Measurements from ENCODE around the gene THAP11. TPM values are rescaled to one million over a fixed set of nuclear protein-coding genes. Genes with fewer than 3 reads are reported as not detected.

THAP11 gene
- total RNA-seq, 1 experiment from 2014 or later = 46.5 TPM

DNA sequence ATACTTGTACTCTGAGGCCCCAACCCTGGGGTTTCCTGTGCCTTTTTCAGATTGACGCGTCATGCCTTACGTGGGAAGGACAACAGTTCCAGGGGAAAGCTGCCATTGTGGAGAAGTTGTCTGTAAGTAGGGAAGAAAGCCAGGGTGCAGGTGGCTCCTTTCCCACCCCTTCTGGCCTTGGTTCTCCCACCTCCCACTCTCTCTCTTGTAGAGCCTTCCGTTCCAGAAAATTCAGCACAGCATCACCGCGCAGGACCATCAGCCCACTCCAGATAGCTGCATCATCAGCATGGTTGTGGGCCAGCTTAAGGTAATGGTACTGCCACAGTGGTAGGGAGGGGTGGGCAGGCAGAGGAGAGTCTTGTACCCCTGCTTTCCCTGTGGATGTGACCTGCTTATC lies 26.2 kb downstream of the THAP11 start (continued):
- TF ChIP-seq, protein P1, sequence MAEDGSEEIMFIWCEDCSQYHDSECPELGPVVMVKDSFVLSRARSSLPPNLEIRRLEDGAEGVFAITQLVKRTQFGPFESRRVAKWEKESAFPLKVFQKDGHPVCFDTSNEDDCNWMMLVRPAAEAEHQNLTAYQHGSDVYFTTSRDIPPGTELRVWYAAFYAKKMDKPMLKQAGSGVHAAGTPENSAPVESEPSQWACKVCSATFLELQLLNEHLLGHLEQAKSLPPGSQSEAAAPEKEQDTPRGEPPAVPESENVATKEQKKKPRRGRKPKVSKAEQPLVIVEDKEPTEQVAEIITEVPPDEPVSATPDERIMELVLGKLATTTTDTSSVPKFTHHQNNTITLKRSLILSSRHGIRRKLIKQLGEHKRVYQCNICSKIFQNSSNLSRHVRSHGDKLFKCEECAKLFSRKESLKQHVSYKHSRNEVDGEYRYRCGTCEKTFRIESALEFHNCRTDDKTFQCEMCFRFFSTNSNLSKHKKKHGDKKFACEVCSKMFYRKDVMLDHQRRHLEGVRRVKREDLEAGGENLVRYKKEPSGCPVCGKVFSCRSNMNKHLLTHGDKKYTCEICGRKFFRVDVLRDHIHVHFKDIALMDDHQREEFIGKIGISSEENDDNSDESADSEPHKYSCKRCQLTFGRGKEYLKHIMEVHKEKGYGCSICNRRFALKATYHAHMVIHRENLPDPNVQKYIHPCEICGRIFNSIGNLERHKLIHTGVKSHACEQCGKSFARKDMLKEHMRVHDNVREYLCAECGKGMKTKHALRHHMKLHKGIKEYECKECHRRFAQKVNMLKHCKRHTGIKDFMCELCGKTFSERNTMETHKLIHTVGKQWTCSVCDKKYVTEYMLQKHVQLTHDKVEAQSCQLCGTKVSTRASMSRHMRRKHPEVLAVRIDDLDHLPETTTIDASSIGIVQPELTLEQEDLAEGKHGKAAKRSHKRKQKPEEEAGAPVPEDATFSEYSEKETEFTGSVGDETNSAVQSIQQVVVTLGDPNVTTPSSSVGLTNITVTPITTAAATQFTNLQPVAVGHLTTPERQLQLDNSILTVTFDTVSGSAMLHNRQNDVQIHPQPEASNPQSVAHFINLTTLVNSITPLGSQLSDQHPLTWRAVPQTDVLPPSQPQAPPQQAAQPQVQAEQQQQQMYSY (CRISPR knock-in tag; IDR thresholded peaks at IDR 0.05) = no peak
- TF ChIP-seq ZNF219 (CRISPR knock-in tag; IDR thresholded peaks at IDR 0.05; ENCODE audit: borderline replicate concordance) (no peak), CBFB (CRISPR knock-in tag; IDR thresholded peaks at IDR 0.05; ENCODE audit: low read depth) (no peak), ZNF416 (CRISPR knock-in tag; IDR thresholded peaks at IDR 0.05) (no peak), FOXK1 (CRISPR knock-in tag; IDR thresholded peaks at IDR 0.05) (no peak)

DNA sequence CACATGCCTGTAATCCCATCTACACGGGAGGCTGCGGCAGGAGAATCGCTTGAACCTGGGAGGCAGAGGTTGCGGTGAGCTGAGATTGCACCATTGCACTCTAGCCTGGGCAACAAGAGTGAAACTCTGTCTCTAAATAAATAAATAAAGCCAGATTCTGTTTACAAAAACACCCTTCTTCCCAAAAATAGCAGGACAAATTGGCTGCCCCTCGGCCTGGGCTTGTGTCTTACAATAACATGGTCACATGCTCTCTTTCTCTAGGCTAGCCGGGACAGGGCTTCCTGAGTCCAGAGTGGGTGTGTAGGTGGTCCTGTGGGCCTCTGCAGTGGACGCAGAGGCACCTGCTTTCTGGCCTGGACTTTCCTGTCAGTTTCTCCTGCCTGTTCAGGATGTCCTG lies 27.5 kb downstream of the THAP11 start:
- Mint-ChIP-seq H3K36me3 (peaks cover 39% of the 10 kb centered on the region), H3K27me3 (ENCODE audit: low read depth) (no peaks in the 10 kb centered on the region), H3K4me3 (no peak overlapping the region), H3K9me3 (no peaks in the 10 kb centered on the region), H3K27ac (no peak overlapping the region; the same call in 1 of the 2 replicates), H3K4me1 (peaks cover 15% of the 10 kb centered on the region)
- DNase-seq (ENCODE audit: low spot score) (no peak), ATAC-seq (no peak)
- ChIA-PET CTCF (no interaction called here), POLR2A (no interaction called here)
- TF ChIP-seq, protein P2, sequence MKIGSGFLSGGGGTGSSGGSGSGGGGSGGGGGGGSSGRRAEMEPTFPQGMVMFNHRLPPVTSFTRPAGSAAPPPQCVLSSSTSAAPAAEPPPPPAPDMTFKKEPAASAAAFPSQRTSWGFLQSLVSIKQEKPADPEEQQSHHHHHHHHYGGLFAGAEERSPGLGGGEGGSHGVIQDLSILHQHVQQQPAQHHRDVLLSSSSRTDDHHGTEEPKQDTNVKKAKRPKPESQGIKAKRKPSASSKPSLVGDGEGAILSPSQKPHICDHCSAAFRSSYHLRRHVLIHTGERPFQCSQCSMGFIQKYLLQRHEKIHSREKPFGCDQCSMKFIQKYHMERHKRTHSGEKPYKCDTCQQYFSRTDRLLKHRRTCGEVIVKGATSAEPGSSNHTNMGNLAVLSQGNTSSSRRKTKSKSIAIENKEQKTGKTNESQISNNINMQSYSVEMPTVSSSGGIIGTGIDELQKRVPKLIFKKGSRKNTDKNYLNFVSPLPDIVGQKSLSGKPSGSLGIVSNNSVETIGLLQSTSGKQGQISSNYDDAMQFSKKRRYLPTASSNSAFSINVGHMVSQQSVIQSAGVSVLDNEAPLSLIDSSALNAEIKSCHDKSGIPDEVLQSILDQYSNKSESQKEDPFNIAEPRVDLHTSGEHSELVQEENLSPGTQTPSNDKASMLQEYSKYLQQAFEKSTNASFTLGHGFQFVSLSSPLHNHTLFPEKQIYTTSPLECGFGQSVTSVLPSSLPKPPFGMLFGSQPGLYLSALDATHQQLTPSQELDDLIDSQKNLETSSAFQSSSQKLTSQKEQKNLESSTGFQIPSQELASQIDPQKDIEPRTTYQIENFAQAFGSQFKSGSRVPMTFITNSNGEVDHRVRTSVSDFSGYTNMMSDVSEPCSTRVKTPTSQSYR (CRISPR knock-in tag; IDR thresholded peaks at IDR 0.05) = no peak
- TF ChIP-seq, protein P3, sequence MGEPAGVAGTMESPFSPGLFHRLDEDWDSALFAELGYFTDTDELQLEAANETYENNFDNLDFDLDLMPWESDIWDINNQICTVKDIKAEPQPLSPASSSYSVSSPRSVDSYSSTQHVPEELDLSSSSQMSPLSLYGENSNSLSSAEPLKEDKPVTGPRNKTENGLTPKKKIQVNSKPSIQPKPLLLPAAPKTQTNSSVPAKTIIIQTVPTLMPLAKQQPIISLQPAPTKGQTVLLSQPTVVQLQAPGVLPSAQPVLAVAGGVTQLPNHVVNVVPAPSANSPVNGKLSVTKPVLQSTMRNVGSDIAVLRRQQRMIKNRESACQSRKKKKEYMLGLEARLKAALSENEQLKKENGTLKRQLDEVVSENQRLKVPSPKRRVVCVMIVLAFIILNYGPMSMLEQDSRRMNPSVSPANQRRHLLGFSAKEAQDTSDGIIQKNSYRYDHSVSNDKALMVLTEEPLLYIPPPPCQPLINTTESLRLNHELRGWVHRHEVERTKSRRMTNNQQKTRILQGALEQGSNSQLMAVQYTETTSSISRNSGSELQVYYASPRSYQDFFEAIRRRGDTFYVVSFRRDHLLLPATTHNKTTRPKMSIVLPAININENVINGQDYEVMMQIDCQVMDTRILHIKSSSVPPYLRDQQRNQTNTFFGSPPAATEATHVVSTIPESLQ (CRISPR knock-in tag; IDR thresholded peaks at IDR 0.05) = no peak
- TF ChIP-seq TP53 (CRISPR knock-in tag; IDR thresholded peaks at IDR 0.05) (no peak), HMGA2 (CRISPR knock-in tag; IDR thresholded peaks at IDR 0.05) (no peak), JAZF1 (CRISPR knock-in tag; IDR thresholded peaks at IDR 0.05) (no peak), NR1H2 (CRISPR knock-in tag; IDR thresholded peaks at IDR 0.05) (no peak), ZNF121 (CRISPR knock-in tag; IDR thresholded peaks at IDR 0.05) (no peak), TCF7 (CRISPR knock-in tag; IDR thresholded peaks at IDR 0.05; ENCODE audit: low read depth) (no peak), OVOL2 (CRISPR knock-in tag; IDR thresholded peaks at IDR 0.05; ENCODE audit: borderline replicate concordance) (no peak), ZNF416 (CRISPR knock-in tag; IDR thresholded peaks at IDR 0.05) (no peak), ZNF396 (CRISPR knock-in tag; IDR thresholded peaks at IDR 0.05; ENCODE audit: borderline replicate concordance) (no peak)
- TF ChIP-seq, protein P4, sequence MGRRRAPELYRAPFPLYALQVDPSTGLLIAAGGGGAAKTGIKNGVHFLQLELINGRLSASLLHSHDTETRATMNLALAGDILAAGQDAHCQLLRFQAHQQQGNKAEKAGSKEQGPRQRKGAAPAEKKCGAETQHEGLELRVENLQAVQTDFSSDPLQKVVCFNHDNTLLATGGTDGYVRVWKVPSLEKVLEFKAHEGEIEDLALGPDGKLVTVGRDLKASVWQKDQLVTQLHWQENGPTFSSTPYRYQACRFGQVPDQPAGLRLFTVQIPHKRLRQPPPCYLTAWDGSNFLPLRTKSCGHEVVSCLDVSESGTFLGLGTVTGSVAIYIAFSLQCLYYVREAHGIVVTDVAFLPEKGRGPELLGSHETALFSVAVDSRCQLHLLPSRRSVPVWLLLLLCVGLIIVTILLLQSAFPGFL (CRISPR knock-in tag; IDR thresholded peaks at IDR 0.05; ENCODE audit: borderline replicate concordance) = no peak
- TF ChIP-seq, protein P5, sequence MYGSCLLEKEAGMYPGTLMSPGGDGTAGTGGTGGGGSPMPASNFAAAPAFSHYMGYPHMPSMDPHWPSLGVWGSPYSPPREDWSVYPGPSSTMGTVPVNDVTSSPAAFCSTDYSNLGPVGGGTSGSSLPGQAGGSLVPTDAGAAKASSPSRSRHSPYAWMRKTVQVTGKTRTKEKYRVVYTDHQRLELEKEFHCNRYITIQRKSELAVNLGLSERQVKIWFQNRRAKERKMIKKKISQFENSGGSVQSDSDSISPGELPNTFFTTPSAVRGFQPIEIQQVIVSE (CRISPR knock-in tag; IDR thresholded peaks at IDR 0.05; ENCODE audit: borderline replicate concordance) = no peak
- TF ChIP-seq, protein P6, sequence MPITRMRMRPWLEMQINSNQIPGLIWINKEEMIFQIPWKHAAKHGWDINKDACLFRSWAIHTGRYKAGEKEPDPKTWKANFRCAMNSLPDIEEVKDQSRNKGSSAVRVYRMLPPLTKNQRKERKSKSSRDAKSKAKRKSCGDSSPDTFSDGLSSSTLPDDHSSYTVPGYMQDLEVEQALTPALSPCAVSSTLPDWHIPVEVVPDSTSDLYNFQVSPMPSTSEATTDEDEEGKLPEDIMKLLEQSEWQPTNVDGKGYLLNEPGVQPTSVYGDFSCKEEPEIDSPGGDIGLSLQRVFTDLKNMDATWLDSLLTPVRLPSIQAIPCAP (CRISPR knock-in tag; IDR thresholded peaks at IDR 0.05) = no peak
- TF ChIP-seq, protein P7, sequence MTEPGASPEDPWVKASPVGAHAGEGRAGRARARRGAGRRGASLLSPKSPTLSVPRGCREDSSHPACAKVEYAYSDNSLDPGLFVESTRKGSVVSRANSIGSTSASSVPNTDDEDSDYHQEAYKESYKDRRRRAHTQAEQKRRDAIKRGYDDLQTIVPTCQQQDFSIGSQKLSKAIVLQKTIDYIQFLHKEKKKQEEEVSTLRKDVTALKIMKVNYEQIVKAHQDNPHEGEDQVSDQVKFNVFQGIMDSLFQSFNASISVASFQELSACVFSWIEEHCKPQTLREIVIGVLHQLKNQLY (CRISPR knock-in tag; IDR thresholded peaks at IDR 0.05) = no peak
